Fibroblast of lung (primary cell): ENCODE measurements around the gene PLPPR2.

Source experiments
- EZH2 ChIP-seq: IDR thresholded peaks from 2 replicates; pipeline ENCODE4 v1.5.1; 2012; ENCODE audit warnings: low read length, control low read depth, mild to moderate bottlenecking; ENCODE audit errors: missing control alignments
- TF ChIP-seq, protein P1 (sequence below), 2 donors: IDR thresholded peaks in 1 of 2; conservative IDR thresholded peaks in 1 of 2; 1 replicate in 1 of 2; 2 replicates in 1 of 2; pipeline ENCODE4 v1.5.1; 2011 to 2012; ENCODE audit warnings: low read length in 2 of 2, control low read depth in 1 of 2, inconsistent platforms in 1 of 2, low read depth in 1 of 2, mild to moderate bottlenecking in 1 of 2

DNA sequence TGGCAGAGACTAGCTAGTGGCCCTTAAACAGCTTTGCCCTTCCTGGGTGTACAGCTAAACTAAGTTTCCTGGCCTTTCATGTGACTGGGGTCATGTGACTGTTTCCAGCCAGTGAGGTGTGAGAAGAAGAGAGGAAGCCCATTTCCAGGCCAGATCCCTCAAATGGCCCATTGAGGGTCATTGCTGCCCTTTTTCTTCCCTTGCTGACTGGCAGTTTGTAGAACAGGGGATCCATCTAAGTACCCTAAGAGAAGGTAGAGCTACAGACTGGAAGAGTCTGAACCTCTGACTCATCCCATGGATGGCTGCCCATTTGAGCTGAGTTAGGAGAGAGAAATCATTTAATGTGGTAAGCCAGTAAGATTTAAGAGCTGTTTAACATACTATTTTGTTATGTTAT is 22.0 kb downstream of the PLPPR2 start:
- no peak for TF ChIP-seq EZH2
- TF ChIP-seq, protein P1, sequence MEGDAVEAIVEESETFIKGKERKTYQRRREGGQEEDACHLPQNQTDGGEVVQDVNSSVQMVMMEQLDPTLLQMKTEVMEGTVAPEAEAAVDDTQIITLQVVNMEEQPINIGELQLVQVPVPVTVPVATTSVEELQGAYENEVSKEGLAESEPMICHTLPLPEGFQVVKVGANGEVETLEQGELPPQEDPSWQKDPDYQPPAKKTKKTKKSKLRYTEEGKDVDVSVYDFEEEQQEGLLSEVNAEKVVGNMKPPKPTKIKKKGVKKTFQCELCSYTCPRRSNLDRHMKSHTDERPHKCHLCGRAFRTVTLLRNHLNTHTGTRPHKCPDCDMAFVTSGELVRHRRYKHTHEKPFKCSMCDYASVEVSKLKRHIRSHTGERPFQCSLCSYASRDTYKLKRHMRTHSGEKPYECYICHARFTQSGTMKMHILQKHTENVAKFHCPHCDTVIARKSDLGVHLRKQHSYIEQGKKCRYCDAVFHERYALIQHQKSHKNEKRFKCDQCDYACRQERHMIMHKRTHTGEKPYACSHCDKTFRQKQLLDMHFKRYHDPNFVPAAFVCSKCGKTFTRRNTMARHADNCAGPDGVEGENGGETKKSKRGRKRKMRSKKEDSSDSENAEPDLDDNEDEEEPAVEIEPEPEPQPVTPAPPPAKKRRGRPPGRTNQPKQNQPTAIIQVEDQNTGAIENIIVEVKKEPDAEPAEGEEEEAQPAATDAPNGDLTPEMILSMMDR (conservative IDR thresholded peaks at IDR 0.05 in 1 of 2, IDR thresholded peaks at IDR 0.05 in 1 of 2; ENCODE audit: low read depth in 1 of 2, low read length in 2 of 2) = no peak
